HG02798 (cell line): ENCODE data around the gene SLC25A26.
"Not testable (repeated sequence)": the region's sequence is repeated elsewhere in the genome, so short reads cannot be mapped to it uniquely, and the experiment has no call there.

Source experiments
- ATAC-seq: cut with Tn5 transposase; IDR thresholded peaks from one replicate; pipeline ENCODE4 v1.9.1; 2021; ENCODE audit warnings: mild to moderate bottlenecking; ENCODE audit not compliant: unreplicated experiment, poor library complexity

The SLC25A26 gene

GRCh38 chr3:66404903-66405700 lies 184.3 kb downstream of the SLC25A26 start:
- no peak for ATAC-seq

- ATAC-seq, result no peak
Observed at GRCh38 chr3:66405701-66406091, 184.9 kb downstream of the SLC25A26 start.

- no peak for ATAC-seq
Observed at GRCh38 chr3:66406163-66406562, 185.4 kb downstream of the SLC25A26 start.

- no peak for ATAC-seq
Observed at GRCh38 chr3:66406831-66407610, 186.2 kb downstream of the SLC25A26 start.

- ATAC-seq, result peak; percentile 90
Observed at GRCh38 chr3:66407611-66408218, 186.9 kb downstream of the SLC25A26 start.

GRCh38 chr3:66409771-66410754 lies 189.3 kb downstream of the SLC25A26 start:
- no peak for ATAC-seq

- no peak for ATAC-seq
Observed at GRCh38 chr3:66410976-66411375, 190.2 kb downstream of the SLC25A26 start.

- no peak for ATAC-seq
Observed at GRCh38 chr3:66411474-66411873, 190.7 kb downstream of the SLC25A26 start.

GRCh38 chr3:66411961-66412887 lies 191.4 kb downstream of the SLC25A26 start:
- no peak for ATAC-seq

- ATAC-seq, result no peak
Observed at GRCh38 chr3:66413151-66413751, 192.4 kb downstream of the SLC25A26 start.

GRCh38 chr3:66414846-66415245 lies 194.0 kb downstream of the SLC25A26 start:
- no peak for ATAC-seq

- ATAC-seq, result no peak
Observed at GRCh38 chr3:66415867-66416428, 195.1 kb downstream of the SLC25A26 start.

GRCh38 chr3:66416556-66417304 lies 195.9 kb downstream of the SLC25A26 start:
- no peak for ATAC-seq

- ATAC-seq, result no peak
Observed at GRCh38 chr3:66418475-66418931, 197.7 kb downstream of the SLC25A26 start.

- ATAC-seq, result no peak
Observed at GRCh38 chr3:66419036-66419435, 198.2 kb downstream of the SLC25A26 start.

GRCh38 chr3:66421144-66421543 lies 200.3 kb downstream of the SLC25A26 start:
- ATAC-seq, result not testable (repeated sequence)

- not testable (repeated sequence) for ATAC-seq
Observed at GRCh38 chr3:66421893-66422292, 201.1 kb downstream of the SLC25A26 start.
